IMR-90 (cell line): ENCODE results near the gene CERS6. TPM values are rescaled to one million over a fixed set of nuclear protein-coding genes. Genes with fewer than 3 reads are reported as not detected.

ENCODE experiments used
- ATAC-seq: fragments of 200-7000 bp; cut with Tn5 transposase; 2 replicates; pipeline ENCODE4 v1.9.1; 2020; ENCODE audit warnings: low read depth, mild to moderate bottlenecking, moderate library complexity
- BruUV-seq: library from RNA; stranded (reverse); fragments of 400-500 nt; replicated peaks from 2 replicates; lab custom pipeline; 2021; lab: Mats Ljungman, UMichigan
- CTCF ChIA-PET: fragments of 300-600 bp; formaldehyde crosslinking; extraction: SDS; loops from one replicate; lab custom pipeline; 2021; ENCODE audit warnings: antibody characterized with exemption; lab: Yijun Ruan, JAX
- POLR2A ChIA-PET: fragments of 300-600 bp; sonication (Branson Sonifier 250); formaldehyde crosslinking; loops from one replicate; lab custom pipeline; 2022; ENCODE audit warnings: antibody characterized with exemption; ENCODE audit not compliant: unreplicated experiment; lab: Charles Lee
- DNase-seq: peaks from one replicate; pipeline ENCODE4 v3.0.0; 2013
- H2AFZ ChIP-seq: replicated peaks from 2 replicates; pipeline ENCODE3; 2013; ENCODE audit warnings: low read length, mild to moderate bottlenecking; ENCODE audit not compliant: poor library complexity
- H2AK5ac ChIP-seq: 2 replicates; pipeline ENCODE4 v1.6.1; 2013; ENCODE audit warnings: low read depth, low read length, inconsistent platforms
- H2AK9ac ChIP-seq: replicated peaks from 2 replicates; pipeline ENCODE3; 2013; ENCODE audit warnings: mild to moderate bottlenecking, low read depth, low read length, moderate library complexity; ENCODE audit not compliant: poor library complexity
- H2BK120ac ChIP-seq: 2 replicates; pipeline ENCODE4 v1.6.1; 2013; ENCODE audit warnings: low read depth, low read length, inconsistent platforms
- H2BK15ac ChIP-seq: 3 replicates; pipeline ENCODE4 v1.6.1; 2013; ENCODE audit warnings: low read depth, low read length, inconsistent platforms
- H2BK20ac ChIP-seq: 2 replicates; pipeline ENCODE4 v1.6.1; 2013; ENCODE audit warnings: low read depth, mild to moderate bottlenecking, inconsistent platforms, low read length, moderate library complexity
- H2BK5ac ChIP-seq: 2 replicates; pipeline ENCODE4 v1.6.1; 2013; ENCODE audit warnings: mild to moderate bottlenecking, low read depth, low read length, inconsistent platforms; ENCODE audit not compliant: poor library complexity, severe bottlenecking
- H3K14ac ChIP-seq: replicated peaks from 2 replicates; pipeline ENCODE4 v1.6.1; 2013; ENCODE audit warnings: low read depth, low read length, inconsistent platforms
- H3K18ac ChIP-seq: 2 replicates; pipeline ENCODE4 v1.6.1; 2013; ENCODE audit warnings: low read depth, low read length, control low read depth
- H3K23ac ChIP-seq: 2 replicates; pipeline ENCODE4 v1.6.1; 2013; ENCODE audit warnings: low read depth, low read length, inconsistent platforms
- H3K27ac ChIP-seq: 2 replicates; pipeline ENCODE4 v1.5.1; 2013; ENCODE audit warnings: mild to moderate bottlenecking, control low read depth, low read length; ENCODE audit not compliant: insufficient read depth
- H3K27me3 ChIP-seq: 2 replicates; pipeline ENCODE4 v1.6.1; 2013; ENCODE audit warnings: low read length; ENCODE audit not compliant: control insufficient read depth, insufficient read depth
- H3K36me3 ChIP-seq: 2 replicates; pipeline ENCODE4 v1.6.1; 2013; ENCODE audit warnings: low read length, mixed read lengths; ENCODE audit not compliant: control insufficient read depth, insufficient read depth
- H3K4ac ChIP-seq: 2 replicates; pipeline ENCODE4 v1.6.1; 2013; ENCODE audit warnings: low read depth, low read length, inconsistent platforms
- H3K4me1 ChIP-seq: 2 replicates; pipeline ENCODE4 v1.6.1; 2013; ENCODE audit warnings: low read length, mixed read lengths; ENCODE audit not compliant: control insufficient read depth, insufficient read depth
- H3K4me2 ChIP-seq: 2 replicates; pipeline ENCODE4 v1.6.1; 2013; ENCODE audit warnings: low read depth, mild to moderate bottlenecking, control low read depth, low read length, moderate library complexity
- H3K4me3 ChIP-seq: 2 replicates; pipeline ENCODE4 v1.5.1; 2013; ENCODE audit warnings: low read depth, mild to moderate bottlenecking, control low read depth, low read length, moderate library complexity; ENCODE audit not compliant: insufficient read depth
- H3K56ac ChIP-seq: 2 replicates; pipeline ENCODE4 v1.6.1; 2013; ENCODE audit warnings: low read length, inconsistent platforms; ENCODE audit not compliant: insufficient read depth; ENCODE audit errors: extremely low read depth
- H3K79me1 ChIP-seq, 2 experiments: 2 replicates each; pipeline ENCODE4 v1.6.1; 2013; ENCODE audit warnings: low read length in 2 of 2, inconsistent platforms in 1 of 2, low read depth in 1 of 2
- H3K9ac ChIP-seq: 2 replicates; pipeline ENCODE4 v1.6.1; 2013; ENCODE audit warnings: low read depth, low read length, control low read depth
- H3K9me1 ChIP-seq: 2 replicates; pipeline ENCODE4 v1.6.1; 2013; ENCODE audit warnings: low read length, inconsistent platforms; ENCODE audit not compliant: insufficient read depth
- H3K9me3 ChIP-seq: 2 replicates; pipeline ENCODE4 v1.6.1; 2013; ENCODE audit warnings: low read length; ENCODE audit not compliant: control insufficient read depth, insufficient read depth
- H4K20me1 ChIP-seq: 2 replicates; pipeline ENCODE4 v1.6.1; 2013; ENCODE audit warnings: low read length, inconsistent platforms; ENCODE audit not compliant: insufficient read depth
- H4K5ac ChIP-seq: 2 replicates; pipeline ENCODE4 v1.6.1; 2013; ENCODE audit warnings: mild to moderate bottlenecking, low read depth, low read length, control low read depth
- H4K8ac ChIP-seq, 2 experiments: 2 replicates each; pipeline ENCODE4 v1.6.1; 2013; ENCODE audit warnings: low read depth in 2 of 2, low read length in 2 of 2, control low read depth in 1 of 2, inconsistent platforms in 1 of 2
- H4K91ac ChIP-seq: 2 replicates; pipeline ENCODE4 v1.6.1; 2013; ENCODE audit warnings: low read depth, low read length, inconsistent platforms; ENCODE audit not compliant: insufficient read depth
- BHLHE40 ChIP-seq: fragments of 150-350 bp; IDR thresholded peaks from 2 replicates; pipeline ENCODE4 v1.6.1; 2016; ENCODE audit warnings: mild to moderate bottlenecking, low read depth, low read length
- CEBPB ChIP-seq: IDR thresholded peaks from 2 replicates; pipeline ENCODE4 v1.6.1; 2012; ENCODE audit warnings: low read depth, low read length, improper control_type of control experiment
- CHD1 ChIP-seq: IDR thresholded peaks from 2 replicates; pipeline ENCODE4 v1.6.1; 2012; ENCODE audit warnings: low read depth, low read length, improper control_type of control experiment
- FOS ChIP-seq: fragments of 150-350 bp; IDR thresholded peaks from 2 replicates; pipeline ENCODE4 v1.6.1; 2016; ENCODE audit warnings: low read depth, low read length
- MAFK ChIP-seq: IDR thresholded peaks from 2 replicates; pipeline ENCODE4 v1.6.1; 2012; ENCODE audit warnings: low read depth, low read length, improper control_type of control experiment
- MAZ ChIP-seq: IDR thresholded peaks from 2 replicates; pipeline ENCODE4 v1.6.1; 2012; ENCODE audit warnings: low read depth, mild to moderate bottlenecking, low read length, improper control_type of control experiment, moderate library complexity, borderline replicate concordance
- MXI1 ChIP-seq: IDR thresholded peaks from 2 replicates; pipeline ENCODE4 v1.6.1; 2012; ENCODE audit warnings: low read depth, mild to moderate bottlenecking, low read length, moderate library complexity, borderline replicate concordance
- NFE2L2 ChIP-seq: fragments of 150-350 bp; IDR thresholded peaks from 2 replicates; pipeline ENCODE4 v1.6.1; 2016; ENCODE audit warnings: low read depth, mild to moderate bottlenecking, low read length
- POLR2A ChIP-seq: IDR thresholded peaks from 2 replicates; pipeline ENCODE4 v1.6.1; 2012; ENCODE audit warnings: mild to moderate bottlenecking, low read depth, low read length
- RAD21 ChIP-seq: IDR thresholded peaks from 2 replicates; pipeline ENCODE4 v1.6.1; 2012; ENCODE audit warnings: low read length, improper control_type of control experiment
- RCOR1 ChIP-seq: IDR thresholded peaks from 2 replicates; pipeline ENCODE4 v1.6.1; 2012; ENCODE audit warnings: mild to moderate bottlenecking, low read length, improper control_type of control experiment; ENCODE audit not compliant: insufficient replicate concordance
- RFX5 ChIP-seq: IDR thresholded peaks from 2 replicates; pipeline ENCODE4 v1.8.0; 2012; ENCODE audit warnings: low read depth, mild to moderate bottlenecking, low read length, moderate library complexity
- SMC3 ChIP-seq: fragments of 150-350 bp; IDR thresholded peaks from 2 replicates; pipeline ENCODE4 v1.6.1; 2016; ENCODE audit warnings: low read depth, mild to moderate bottlenecking, antibody characterized with exemption, low read length, moderate library complexity
- WGBS, 2 experiments: methylation state at CpG; one replicate each; pipeline versions ENCODE4 v1.1.5 to v1.1.7; 2013; ENCODE audit warnings: missing lambda C conversion rate in 2 of 2; ENCODE audit not compliant: insufficient read length in 1 of 2; ENCODE audit errors: extremely low coverage in 2 of 2; 5-methylcytosine and 5-hydroxymethylcytosine counted together
- dilution Hi-C: fragments of 300-500 bp; cut with HindIII; formaldehyde crosslinking; loops from one replicate; pipeline ENCODE4 v1.14.3; 2018; ENCODE audit warnings: low sequenced_read_pairs; ENCODE audit not compliant: unreplicated experiment
- in situ Hi-C: fragments of 300-500 bp; cut with MboI; formaldehyde crosslinking; loops from 3 replicates; pipeline ENCODE4 v1.14.3; 2019; ENCODE audit warnings: low sequenced_read_pairs, inconsistent platforms, mixed read lengths
- intact Hi-C: fragments of 100-400 bp; cut with micrococcal nuclease; formaldehyde crosslinking; loops from 2 replicates; pipeline ENCODE4 v1.10.0; 2022
- polyA plus RNA-seq, 3 experiments: library from polyadenylated mRNA; depleted of rRNA; stranded (reverse); fragments of >200 nt; gene quantifications; 2 replicates each; pipeline ENCODE4 v1.2.3, GENCODE V29; 2012; ENCODE audit warnings: low replicate concordance in 1 of 3
- total RNA-seq: library from RNA; depleted of rRNA; stranded (reverse); fragments of >200 nt; gene quantifications from 2 replicates; pipeline ENCODE4 v1.2.3, GENCODE V29; 2012
- TF ChIP-seq, protein P1 (sequence below): conservative IDR thresholded peaks from 2 replicates; pipeline ENCODE4 v1.5.1; 2012; ENCODE audit warnings: mild to moderate bottlenecking, low read depth, low read length, improper control_type of control experiment
- TF ChIP-seq, protein P2 (sequence below): fragments of 150-350 bp; IDR thresholded peaks from 2 replicates; pipeline ENCODE4 v1.6.1; 2016; ENCODE audit warnings: low read depth, mild to moderate bottlenecking, low read length, moderate library complexity, borderline replicate concordance
- TF ChIP-seq, protein P3 (sequence below): fragments of 150-350 bp; IDR thresholded peaks from 2 replicates; pipeline ENCODE4 v1.6.1; 2017; ENCODE audit warnings: mild to moderate bottlenecking, antibody characterized with exemption, low read length, low read depth

Gene CERS6
- total and polyA plus RNA-seq, 2 of the 4 experiments (the other 2 are of a cell fraction) = 2.1 to 5.7 TPM

DNA sequence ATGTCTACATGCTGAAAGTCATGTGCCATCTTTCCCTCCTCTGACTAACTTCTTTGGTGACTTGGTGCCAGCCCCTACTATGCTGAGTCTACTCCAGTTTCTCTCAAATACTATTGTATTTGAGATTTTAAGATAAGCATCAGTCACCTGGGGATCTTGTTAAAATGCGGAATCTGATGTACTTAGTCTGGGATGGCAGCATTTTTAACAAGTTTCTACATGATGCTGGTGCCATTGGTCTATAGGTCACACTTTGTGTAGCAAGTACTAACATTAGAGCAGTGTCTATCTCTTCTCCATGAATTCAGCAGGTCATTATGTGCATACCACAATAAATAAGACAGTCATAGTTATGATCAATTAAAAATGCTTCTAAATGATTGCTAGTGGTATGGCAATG, 106.9 kb downstream of the CERS6 start:
- H4K8ac ChIP-seq = no peak overlapping the region
- H2BK15ac ChIP-seq = no peak overlapping the region
- in situ Hi-C loops (no loop called here), intact Hi-C loops (no loop called here), dilution Hi-C loops (no loop called here)
- no peak overlapping the region for H2BK5ac ChIP-seq
- H3K4me1 ChIP-seq = no peaks in the 10 kb centered on the region
- H3K23ac ChIP-seq = no peak overlapping the region
- H3K9me3 ChIP-seq = no peaks in the 10 kb centered on the region
- no peak overlapping the region for H2AFZ ChIP-seq
- H3K4ac ChIP-seq = no peak overlapping the region
- TF ChIP-seq, protein P1, sequence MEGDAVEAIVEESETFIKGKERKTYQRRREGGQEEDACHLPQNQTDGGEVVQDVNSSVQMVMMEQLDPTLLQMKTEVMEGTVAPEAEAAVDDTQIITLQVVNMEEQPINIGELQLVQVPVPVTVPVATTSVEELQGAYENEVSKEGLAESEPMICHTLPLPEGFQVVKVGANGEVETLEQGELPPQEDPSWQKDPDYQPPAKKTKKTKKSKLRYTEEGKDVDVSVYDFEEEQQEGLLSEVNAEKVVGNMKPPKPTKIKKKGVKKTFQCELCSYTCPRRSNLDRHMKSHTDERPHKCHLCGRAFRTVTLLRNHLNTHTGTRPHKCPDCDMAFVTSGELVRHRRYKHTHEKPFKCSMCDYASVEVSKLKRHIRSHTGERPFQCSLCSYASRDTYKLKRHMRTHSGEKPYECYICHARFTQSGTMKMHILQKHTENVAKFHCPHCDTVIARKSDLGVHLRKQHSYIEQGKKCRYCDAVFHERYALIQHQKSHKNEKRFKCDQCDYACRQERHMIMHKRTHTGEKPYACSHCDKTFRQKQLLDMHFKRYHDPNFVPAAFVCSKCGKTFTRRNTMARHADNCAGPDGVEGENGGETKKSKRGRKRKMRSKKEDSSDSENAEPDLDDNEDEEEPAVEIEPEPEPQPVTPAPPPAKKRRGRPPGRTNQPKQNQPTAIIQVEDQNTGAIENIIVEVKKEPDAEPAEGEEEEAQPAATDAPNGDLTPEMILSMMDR = no peak
- TF ChIP-seq MXI1 (no peak), CHD1 (no peak), MAFK (no peak), POLR2A (no peak), RFX5 (no peak), RCOR1 (no peak), FOS (no peak), MAZ (no peak), SMC3 (no peak), NFE2L2 (no peak), CEBPB (no peak), RAD21 (no peak), BHLHE40 (no peak)
- TF ChIP-seq, protein P2, sequence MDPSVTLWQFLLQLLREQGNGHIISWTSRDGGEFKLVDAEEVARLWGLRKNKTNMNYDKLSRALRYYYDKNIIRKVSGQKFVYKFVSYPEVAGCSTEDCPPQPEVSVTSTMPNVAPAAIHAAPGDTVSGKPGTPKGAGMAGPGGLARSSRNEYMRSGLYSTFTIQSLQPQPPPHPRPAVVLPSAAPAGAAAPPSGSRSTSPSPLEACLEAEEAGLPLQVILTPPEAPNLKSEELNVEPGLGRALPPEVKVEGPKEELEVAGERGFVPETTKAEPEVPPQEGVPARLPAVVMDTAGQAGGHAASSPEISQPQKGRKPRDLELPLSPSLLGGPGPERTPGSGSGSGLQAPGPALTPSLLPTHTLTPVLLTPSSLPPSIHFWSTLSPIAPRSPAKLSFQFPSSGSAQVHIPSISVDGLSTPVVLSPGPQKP = no peak
- TF ChIP-seq, protein P3, sequence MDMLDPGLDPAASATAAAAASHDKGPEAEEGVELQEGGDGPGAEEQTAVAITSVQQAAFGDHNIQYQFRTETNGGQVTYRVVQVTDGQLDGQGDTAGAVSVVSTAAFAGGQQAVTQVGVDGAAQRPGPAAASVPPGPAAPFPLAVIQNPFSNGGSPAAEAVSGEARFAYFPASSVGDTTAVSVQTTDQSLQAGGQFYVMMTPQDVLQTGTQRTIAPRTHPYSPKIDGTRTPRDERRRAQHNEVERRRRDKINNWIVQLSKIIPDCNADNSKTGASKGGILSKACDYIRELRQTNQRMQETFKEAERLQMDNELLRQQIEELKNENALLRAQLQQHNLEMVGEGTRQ = no peak
- H3K27me3 ChIP-seq = no peaks in the 10 kb centered on the region
- H2AK5ac ChIP-seq = no peak overlapping the region
- CTCF ChIA-PET = no interaction called here
- POLR2A ChIA-PET = no interaction called here
- no peaks in the 10 kb centered on the region for H3K9me1 ChIP-seq
- H3K56ac ChIP-seq = no peak overlapping the region
- no peak overlapping the region for H4K91ac ChIP-seq
- no peak overlapping the region for H3K14ac ChIP-seq
- ATAC-seq (no peak), DNase-seq (no peak)
- no peaks in the 10 kb centered on the region for H3K36me3 ChIP-seq
- no peaks in the 10 kb centered on the region for H4K20me1 ChIP-seq
- H3K4me3 ChIP-seq = no peak overlapping the region
- H3K18ac ChIP-seq = no peak overlapping the region
- H3K79me1 ChIP-seq = no peaks in the 10 kb centered on the region
- H3K4me2 ChIP-seq = no peak overlapping the region
- no peak overlapping the region for H3K9ac ChIP-seq
- no peak overlapping the region for H3K27ac ChIP-seq
- no peak overlapping the region for H4K5ac ChIP-seq
- no peak overlapping the region for H2BK120ac ChIP-seq
- H2BK20ac ChIP-seq = no peak overlapping the region
- no TSS peak for BruUV-seq
- no peak overlapping the region for H2AK9ac ChIP-seq
- WGBS, 2 experiments = no CpG with 5 or more reads among the region's 1 CpG
